ENCODE results near the gene AVEN.
A peak's percentile ranks its signal among the peaks of the same experiment; 100 is the strongest.
"Not testable (repeated sequence)": the region's sequence is repeated elsewhere in the genome, so short reads cannot be mapped to it uniquely, and the experiment has no call there.

The AVEN gene

GRCh38 chr15:34039790-34040113 is 748 bp upstream of the AVEN start:
- no peak for DNase-seq

- peak; percentile 67 to 73 for DNase-seq
These were observed 757 bp downstream of the AVEN start for GRCh38 chr15:34038023-34038870.

- DNase-seq: no peak
These were observed 6.8 kb downstream of the AVEN start for GRCh38 chr15:34031987-34032760.

- no peak for DNase-seq
These were observed 11.4 kb downstream of the AVEN start for GRCh38 chr15:34027606-34028005.

GRCh38 chr15:34025252-34025651 is 13.8 kb downstream of the AVEN start:
- DNase-seq: no peak

- DNase-seq: no peak
These were observed 15.1 kb downstream of the AVEN start for GRCh38 chr15:34023907-34024306.

- no peak for DNase-seq
These were observed 19.5 kb downstream of the AVEN start for GRCh38 chr15:34019369-34019990.

- not testable (repeated sequence) for DNase-seq
These were observed 20.3 kb downstream of the AVEN start for GRCh38 chr15:34018738-34019137.

- DNase-seq: peak; percentile 14 to 30
These were observed 20.9 kb downstream of the AVEN start for GRCh38 chr15:34018021-34018645.

- DNase-seq: no peak
These were observed 24.4 kb downstream of the AVEN start for GRCh38 chr15:34014556-34014955.

GRCh38 chr15:34013746-34014145 is 25.3 kb downstream of the AVEN start:
- DNase-seq: no peak

- DNase-seq: no peak
These were observed 26.5 kb downstream of the AVEN start for GRCh38 chr15:34012461-34013028.

- no peak for DNase-seq
These were observed 27.5 kb downstream of the AVEN start for GRCh38 chr15:34011481-34011880.

GRCh38 chr15:34010921-34011320 is 28.1 kb downstream of the AVEN start:
- no peak for DNase-seq

- no peak for DNase-seq
These were observed 29.3 kb downstream of the AVEN start for GRCh38 chr15:34009656-34010055.

GRCh38 chr15:34006381-34006780 is 32.6 kb downstream of the AVEN start:
- DNase-seq: no peak

- DNase-seq: no peak
These were observed 37.5 kb downstream of the AVEN start for GRCh38 chr15:34001536-34001935.

GRCh38 chr15:33995666-33996065 is 43.3 kb downstream of the AVEN start:
- DNase-seq: not testable (repeated sequence)

GRCh38 chr15:33994005-33994615 is 44.9 kb downstream of the AVEN start:
- peak in 1 of 2 experiments; percentile 7 for DNase-seq

- DNase-seq: no peak
These were observed 50.6 kb downstream of the AVEN start for GRCh38 chr15:33988384-33988783.

- DNase-seq: no peak
These were observed 51.6 kb downstream of the AVEN start for GRCh38 chr15:33987444-33987843.

GRCh38 chr15:33985751-33986150 is 53.3 kb downstream of the AVEN start:
- DNase-seq: no peak
